GM19240 (cell line): ENCODE measurements around the gene CARMIL1.

Experiments
- DNase-seq: peaks from one replicate; pipeline ENCODE4 v3.0.0; 2011; ENCODE audit warnings: low spot score; ENCODE audit not compliant: insufficient read length

The CARMIL1 gene

DNA sequence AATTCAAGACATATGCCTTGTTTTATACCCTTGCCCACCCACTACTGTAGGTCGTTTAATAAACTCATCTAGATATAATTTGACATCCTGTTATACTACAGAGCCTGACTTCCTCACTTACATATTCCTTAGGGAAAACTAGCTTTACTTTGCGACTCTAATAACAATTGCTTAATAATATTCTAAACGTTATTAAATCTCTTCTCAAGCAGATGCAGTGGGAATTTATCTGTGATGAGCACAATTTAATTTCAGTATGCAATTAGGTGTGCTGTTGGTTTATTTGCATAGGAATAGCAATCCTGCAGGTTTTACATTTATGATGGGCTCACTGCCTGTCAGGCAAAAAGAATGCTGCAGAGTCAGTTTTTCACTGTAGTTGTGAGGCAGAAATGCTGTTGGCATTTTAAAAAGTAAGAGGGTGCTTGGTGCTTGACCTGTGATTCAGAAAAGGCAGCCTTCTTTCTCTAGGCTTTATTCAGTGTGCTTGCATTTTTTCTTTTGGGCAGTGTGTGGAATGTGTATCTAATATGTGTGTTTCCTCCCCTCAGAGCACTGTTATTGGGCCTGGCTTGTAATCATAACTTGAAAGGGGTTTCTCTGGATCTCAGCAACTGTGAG, 220.6 kb downstream of the CARMIL1 start:
- DNase-seq, result no peak

DNA sequence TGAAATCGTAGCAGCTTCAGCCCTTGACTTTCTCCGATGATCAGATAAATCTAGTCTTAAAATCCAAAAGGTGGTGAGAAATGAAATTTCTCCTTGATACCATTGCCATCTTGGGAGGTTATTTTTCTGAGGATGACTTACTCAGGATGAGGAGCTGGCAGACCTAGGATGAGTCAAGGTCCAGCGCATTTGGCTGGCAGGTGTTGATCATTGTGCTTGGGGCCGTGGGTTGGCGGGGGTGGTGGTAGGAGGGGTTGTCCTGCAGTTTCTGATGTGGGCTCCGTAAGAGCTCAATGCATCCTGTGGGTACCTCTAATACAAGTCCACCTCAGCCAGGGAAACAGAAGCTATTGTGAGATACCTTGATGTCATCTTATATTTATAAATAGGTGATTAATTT, 224.5 kb downstream of the CARMIL1 start:
- DNase-seq, result no peak

DNA sequence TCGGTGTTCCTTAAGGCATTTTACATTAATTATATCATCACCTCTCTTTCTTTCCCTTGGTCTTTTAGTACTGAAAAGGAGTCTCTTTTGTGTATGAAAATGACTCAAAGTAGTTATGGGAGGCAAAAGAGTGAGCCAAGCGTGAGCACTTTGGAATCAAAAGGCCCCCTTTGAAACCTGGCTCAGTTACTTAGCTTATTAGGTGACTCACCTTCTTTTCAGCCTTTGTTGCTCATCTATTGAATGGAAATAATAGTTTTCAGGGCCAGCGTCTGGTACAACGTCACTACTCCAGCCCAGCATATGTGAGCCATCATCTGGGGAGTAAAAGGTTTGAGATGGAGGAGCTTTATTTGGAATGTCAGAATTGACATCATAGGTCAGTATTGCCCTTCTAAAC, 225.5 kb downstream of the CARMIL1 start:
- DNase-seq, result no peak

DNA sequence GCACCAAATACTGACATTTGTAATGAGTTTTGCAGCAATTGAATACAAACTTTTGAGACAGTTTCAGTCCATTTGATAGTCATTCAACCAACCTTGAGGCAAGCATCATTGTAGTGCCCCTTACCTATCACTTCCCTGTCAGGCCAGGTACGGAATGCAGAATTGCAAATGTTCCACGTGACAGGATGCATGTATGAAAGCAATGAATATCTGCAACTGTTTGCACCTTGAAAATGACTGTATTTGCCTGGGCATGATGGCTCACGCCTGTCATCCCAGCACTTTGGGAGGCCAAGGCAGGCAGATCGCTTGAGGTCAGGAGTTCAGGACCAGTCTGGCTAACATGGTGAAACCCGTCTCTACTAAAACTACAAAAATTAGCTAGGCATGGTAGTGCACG, 226.8 kb downstream of the CARMIL1 start:
- no peak for DNase-seq

DNA sequence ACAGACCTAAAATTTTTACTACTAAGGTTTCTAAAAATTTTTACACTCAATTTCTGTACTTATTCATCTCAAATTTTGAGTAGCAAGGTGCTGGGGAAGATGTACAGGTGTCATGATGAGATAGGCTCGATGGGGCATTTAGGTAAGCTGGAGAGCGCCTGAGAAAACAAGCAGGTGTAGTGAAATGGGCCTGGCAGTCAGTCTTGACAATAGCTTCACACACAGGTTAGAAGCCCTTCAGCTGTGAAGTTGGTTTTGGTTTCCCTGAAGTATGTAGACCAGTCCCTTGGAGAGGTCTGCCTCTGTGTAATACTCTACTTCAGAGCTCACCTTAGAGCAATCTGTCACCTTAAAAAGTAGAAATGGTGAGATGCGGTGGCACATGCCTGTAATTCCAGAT, 228.9 kb downstream of the CARMIL1 start:
- DNase-seq, result no peak

DNA sequence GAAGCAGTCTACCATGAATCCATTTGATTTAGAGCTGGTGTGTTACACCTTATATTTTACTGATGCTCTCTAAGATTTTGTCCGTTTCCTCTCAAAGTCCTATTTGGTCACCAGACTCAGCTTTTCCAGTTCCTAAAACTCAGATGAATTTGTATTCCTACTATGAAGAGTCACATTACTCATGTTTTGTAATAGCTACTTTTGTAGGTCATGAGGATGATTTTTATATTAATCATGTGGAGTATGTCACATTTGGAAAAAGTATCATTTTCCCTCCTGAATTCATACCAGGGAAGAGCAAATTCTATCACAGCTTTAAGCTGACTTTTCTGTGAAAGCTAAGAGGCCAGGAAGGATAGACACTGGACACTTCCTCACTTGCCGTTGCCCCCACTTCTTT, 232.2 kb downstream of the CARMIL1 start:
- DNase-seq, result no peak

DNA sequence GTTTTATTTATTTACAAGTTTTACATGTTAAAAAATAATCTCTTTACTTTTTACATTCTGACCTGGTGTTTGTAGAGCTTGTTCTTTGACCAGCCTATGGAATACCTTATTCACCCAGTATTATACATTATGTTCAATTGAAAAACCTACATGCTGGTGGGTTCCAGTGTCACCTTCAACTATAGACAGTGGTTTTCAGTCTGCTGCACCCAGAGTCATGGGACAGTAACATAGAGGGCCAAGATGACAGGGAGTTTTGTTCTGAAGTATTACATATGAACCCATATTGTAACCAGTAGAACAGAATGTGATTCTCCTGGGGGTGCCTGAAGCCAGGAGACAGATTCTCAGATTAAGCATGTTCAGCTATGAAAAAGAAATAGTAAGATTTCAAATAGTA, 233.4 kb downstream of the CARMIL1 start:
- DNase-seq, result no peak

DNA sequence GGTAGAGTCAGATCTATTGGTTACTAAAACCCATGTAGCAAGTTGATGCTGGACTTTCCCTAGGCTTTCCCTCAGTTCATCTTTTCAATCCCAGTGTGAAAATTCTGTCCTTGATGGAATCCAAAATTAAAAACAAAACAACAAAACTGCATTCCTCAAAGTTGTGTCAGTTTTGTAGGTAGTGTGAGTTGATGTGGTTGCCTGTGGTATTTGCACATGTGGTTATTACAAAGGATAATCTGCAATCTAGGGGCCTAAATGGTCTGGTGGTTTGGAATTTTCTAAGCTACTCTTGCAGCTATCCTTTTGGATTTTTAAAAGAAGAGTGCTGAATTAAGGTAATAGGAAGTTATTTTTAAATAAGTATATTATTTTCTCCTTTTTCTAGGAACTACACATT, 240.7 kb downstream of the CARMIL1 start:
- DNase-seq, result no peak

DNA sequence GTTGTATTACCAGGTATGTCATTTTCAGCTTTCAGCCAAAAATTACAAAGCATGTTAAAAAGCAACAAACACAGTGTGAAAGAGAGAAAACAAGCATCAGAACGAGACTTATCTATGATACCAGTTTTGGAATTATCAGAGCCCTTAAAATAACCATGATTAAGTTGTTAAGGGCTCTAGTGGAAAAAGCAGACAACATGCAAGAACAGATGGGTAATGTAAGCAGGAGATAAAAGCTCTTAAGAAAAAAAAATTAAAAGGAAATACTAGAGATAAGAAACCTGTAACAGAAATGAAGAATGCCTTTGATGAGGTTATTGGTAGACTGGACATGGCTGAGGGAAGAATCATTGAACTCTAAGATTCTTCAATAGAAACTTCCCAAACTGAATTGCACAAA, 245.4 kb downstream of the CARMIL1 start:
- DNase-seq, result no peak

DNA sequence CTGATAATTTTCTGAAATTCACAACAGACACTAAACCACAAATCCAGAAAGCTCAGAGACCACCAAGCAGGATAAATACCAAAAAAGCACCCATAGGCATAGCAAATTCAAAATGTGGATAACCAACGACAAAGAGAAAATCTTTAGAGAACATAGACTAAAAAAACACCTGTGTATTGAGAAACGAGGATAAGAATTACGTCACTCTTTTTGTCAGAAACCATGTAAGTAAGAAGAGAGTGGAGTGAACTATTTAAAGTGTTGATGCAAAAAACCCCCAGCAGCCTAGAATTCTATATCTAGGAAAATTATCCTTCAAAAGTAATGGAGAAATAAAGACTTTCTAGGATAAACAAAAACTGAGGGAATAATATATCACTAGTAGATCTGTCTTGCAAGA, 245.9 kb downstream of the CARMIL1 start:
- no peak for DNase-seq

DNA sequence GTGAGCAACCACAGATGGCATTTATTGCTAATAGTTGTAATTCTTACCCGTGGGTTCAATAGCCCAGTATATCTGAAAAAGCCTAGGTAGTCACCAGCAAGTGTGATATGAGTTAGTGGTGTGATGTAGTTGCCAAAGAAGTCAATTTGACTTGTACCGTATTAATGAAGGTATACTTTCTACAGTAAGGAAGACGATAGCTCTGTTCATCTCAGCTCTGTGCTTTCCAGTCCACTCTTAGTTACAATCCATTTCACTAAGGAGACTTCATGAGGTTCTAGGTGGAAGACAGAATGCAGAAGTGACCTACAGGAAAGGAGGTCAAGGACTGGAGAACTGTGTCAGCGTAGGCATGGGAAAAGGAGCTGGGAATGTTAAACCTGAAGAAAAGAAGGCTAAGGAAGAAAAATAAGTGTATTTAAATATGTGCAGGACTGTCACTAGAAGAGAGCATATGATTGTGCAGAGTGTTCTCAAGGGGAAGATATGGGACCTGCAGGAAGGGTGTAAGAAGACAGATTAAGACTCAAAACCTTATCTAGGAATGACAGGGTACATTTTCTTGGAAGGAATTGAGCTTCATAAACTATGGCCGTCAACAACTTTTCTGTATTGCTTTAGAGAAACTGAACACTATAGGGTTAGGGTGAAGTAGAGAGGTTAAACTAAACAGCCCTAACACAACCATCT, 255.9 kb downstream of the CARMIL1 start:
- DNase-seq, result no peak

DNA sequence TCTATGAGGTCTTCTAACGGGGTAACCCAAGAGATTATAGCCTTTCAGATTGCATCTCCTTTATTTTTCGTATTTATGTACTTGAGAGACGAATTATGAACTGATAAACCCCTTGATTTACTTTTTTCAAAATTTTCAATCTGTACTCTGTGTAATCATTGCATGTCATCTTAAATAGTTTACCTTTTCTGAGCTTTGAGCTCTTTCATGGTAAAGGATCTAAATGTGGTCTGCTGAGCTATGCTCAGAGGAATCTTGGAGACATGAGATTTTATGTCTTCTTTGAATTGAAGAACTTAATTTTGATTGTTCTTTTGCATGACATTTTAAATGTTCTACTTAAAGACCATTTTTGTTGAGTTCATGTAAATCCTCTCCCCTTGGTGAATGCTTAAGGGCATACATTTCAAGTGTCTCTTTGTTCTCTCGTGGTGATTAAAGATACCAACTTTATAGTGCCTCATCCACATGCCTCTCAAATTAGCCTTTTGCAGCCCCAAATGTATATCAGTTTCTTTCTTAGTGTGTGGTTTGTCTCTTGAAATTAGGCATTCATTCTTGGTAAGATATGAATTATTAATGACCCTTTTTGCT, 256.6 kb downstream of the CARMIL1 start:
- no peak for DNase-seq

DNA sequence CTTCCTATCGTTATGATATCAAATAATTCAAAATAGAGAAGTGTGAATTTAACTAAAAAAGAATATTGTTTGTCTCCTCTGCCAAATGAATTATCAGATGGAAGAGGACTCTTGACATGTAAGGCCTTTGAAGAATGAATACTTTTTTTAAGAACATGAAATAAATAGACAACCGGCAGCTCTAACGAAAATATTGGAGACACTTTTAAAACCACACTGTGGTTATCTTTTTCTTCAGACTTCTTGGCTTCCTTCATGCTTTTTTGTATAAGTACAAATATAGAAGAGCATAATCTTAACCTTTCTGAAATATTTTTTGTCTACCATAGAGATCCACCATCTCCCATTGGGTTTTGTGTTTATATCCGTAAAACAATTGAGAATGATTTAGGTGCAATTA, 257.6 kb downstream of the CARMIL1 start:
- no peak for DNase-seq

DNA sequence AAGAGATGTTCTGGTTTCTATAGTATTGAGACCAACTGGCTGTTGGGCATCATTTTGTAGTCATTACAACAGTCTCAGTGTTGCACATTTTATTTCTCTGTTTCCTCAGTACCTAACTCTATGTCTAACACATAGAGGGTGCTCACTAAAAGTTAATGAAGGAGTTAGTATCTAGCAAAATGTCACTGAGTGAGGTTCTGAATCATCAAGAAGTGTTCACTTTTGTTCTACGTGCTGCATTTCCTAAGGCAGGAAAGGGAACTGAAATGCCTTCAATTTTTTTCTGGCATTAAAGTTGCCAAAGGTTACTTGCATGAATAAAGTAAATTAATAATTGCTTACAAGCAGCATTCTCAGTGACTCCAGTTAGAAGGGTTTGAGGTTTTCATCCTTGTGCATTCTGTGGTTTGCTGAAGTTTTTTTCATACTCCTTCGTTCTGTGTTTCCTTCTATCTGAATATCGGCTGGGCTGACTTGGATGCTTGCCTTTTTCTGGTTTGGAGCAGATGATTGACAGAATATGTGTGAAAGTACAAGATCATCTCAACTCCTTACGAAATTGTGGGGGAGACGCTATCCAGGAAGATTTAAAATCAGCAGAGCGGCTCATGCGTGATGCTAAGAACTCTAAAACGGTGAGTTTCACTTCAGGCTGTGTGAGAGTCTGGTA, 258.3 kb downstream of the CARMIL1 start:
- DNase-seq, result no peak

DNA sequence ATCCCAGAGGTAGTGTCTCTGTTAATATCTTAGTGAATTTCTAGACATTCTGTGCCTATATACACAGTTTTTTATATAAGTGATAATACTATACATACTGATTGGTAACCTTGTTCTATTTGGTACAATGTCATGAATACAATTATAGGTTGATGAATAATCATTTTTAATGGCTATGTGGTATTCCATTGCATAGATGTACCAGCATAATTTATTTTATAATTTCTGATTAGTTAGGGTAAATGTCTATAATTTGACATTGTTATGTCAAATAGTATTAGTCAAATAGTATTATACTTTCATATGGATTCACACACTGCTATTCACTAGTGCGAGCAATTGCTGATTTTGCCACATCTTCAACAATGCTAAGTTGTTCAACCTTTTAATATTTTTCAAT, 262.1 kb downstream of the CARMIL1 start:
- no peak for DNase-seq

DNA sequence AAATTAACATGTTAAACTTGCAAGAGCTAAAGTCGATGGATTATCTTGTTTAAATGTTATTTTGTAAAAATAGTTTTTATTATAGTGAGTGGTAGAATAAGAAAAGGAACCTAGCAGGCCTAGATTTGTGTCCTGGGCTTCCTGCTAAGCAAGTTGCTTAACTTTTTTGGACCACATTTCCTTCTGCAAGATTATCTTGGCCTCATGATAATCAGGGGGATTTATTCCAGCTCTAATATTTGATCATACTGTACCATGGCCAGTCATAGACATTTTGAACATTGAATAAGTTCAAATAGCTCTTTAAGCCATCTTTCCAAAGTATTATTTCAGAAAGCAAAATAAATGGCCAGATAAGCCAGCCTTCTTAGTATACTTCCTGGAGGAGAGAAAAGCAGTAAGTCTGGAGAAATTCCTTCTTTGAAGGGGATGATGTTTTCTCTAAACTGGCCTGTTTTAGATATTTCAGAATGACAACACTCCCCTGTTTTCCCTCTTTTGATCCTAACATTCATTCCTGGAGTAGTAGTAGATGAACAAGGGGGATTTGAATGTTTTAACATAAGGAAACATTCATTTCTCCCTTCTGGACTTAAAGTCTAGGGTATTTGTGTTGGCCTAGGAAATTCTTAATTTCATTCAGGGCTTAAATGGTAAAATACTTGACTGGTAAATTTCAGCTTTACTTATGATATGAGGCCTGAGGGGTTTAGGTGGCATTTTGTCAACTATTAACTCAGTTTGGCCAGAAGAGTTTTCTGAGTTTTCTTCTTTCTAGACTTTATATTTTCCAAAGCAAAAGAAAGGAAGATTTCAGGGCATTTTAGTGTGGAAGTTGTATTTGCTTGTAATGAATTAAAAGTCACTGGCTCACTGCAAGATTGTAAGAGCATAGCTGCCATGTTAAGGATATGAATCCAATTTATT, 264.1 kb downstream of the CARMIL1 start:
- no peak for DNase-seq

DNA sequence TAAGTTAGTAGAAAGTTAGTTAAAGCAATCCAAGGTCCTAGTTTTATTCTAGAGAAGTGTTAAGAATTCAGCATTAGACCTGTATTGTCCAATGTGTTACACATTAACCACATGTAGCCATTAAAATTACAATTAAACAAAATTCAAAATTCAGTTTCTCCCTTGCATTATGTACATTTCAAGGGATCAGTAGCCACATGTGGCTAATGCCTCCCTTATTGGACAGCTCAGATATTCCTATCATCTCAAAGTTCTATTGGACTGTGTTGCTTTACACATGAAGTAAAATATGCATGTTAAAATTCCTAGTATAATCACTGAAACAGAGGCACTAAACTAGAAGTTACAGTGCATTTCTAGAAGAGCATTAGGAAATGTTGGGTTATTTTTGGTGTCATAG, 265.7 kb downstream of the CARMIL1 start:
- DNase-seq, result no peak

DNA sequence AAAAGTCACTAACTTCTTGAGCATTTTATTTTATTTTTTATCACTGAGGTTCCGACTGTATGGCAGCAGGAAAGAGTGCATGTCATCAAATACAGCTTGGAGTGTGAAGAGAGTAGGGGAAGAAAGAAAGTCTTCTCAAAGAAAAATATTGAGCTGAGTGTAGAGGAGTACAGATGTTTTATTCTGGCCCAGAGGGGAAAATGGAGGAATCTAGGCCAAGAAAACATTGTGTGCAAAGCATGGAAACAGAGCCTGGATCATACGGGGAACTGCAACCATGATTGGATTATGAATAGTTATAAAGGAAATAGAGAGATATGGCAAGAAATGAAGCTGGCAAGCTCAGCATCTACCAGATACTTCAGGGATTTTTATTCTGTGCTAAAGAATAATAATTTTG, 268.6 kb downstream of the CARMIL1 start:
- DNase-seq, result no peak

DNA sequence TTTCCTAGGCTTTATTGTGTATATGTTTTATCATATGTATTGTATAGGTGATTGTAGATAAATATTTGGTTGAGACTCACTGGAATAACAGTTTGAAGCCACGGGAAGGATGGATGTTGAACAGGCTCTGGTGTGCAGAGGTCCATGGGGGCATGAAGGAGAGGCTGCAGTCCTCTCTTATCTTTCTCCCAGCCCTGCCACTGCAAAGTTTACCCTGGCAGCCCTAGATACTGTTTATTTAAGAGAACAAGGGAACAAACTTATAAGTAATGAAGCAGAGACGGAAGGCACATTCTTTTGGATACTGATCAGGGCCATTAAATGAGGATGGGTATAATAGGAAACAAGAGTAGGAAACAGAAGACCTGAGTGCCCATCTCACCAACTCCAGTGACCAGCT, 269.3 kb downstream of the CARMIL1 start:
- DNase-seq, result no peak

DNA sequence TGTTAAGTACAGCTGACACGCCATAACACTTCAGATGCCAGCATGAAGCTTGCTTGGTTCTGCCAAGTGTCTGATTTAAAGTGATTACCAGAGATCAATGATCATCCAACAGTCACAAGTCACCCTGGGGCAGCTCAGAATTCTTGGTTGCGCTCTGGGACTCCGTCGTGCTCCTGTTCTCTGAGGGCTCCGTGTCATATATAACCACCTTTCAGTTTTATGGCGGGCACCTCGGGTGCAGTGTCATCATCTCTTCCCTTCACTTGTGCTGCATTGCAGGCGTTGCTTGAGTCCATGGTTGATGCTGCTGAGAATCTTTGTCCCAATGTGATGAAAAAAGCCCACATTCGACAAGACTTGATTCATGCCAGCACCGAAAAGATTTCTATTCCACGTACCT, 271.5 kb downstream of the CARMIL1 start:
- no peak for DNase-seq

DNA sequence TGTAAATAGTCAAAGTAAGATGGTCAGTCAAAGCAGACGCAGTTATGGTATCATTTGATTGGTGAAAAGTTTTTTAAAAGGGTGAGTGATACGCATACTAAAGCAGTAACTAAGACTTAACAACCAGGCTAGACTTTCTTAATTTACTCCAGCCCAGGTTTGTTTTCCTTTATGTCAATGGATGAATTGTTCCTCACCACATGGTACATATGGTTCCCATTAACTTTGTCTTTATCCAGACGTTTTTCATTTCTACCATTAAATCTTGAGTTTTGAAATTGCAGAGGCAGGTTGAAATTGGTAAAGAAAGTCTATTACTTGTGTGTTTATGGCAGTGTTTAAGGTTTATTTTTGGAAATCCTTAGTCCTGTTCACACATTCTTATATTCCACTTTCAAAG, 274.3 kb downstream of the CARMIL1 start:
- no peak for DNase-seq

DNA sequence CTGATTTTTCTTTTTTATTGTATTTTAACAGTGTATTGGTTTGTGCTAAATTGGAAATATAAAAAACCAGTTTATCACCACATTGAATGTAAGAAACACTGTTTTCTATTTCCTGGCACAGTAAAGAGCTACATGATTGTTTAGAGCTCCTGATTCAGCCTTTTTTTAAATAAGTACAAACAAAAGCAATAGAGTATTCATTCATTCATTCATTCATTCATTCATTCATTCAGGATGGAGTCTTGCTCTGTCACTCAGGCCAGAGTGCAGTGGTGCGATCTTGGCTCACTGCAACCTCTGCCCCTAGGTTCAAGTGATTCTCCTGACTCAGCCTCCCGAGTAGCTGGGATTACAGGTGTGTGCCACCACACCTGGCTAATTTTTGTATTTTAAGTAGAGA, 276.0 kb downstream of the CARMIL1 start:
- no peak for DNase-seq
